Heart left ventricle (tissue), 16 donors: ENCODE results near the gene NKPD1. TPM values are rescaled to one million over a fixed set of nuclear protein-coding genes. Genes with fewer than 3 reads are reported as not detected.

Experiments used
- ATAC-seq, 4 donors: fragments of 200-7000 bp; cut with Tn5 transposase; one replicate each; pipeline ENCODE4 v1.9.1; 2020 to 2022; ENCODE audit warnings: moderate library complexity in 4 of 4, mild to moderate bottlenecking in 3 of 4, moderate number of reproducible peaks in 1 of 4
- DNase-seq, 5 donors: peaks; one replicate each; pipeline ENCODE4 v3.0.0-alpha.2; 2020
- H3K27ac ChIP-seq, 12 donors: fragments of 200-600 bp; sonication (generic) in 4 of 12; one replicate each; pipeline versions ENCODE4 v1.5.0 to v1.8.0; 2016 to 2022; ENCODE audit warnings: mild to moderate bottlenecking in 2 of 12
- H3K27me3 ChIP-seq, 9 donors: fragments of 200-600 bp; sonication (generic) in 2 of 9; one replicate each; pipeline versions ENCODE4 v1.5.1 to v1.8.0; 2016 to 2022; ENCODE audit warnings: mild to moderate bottlenecking in 3 of 9
- H3K36me3 ChIP-seq, 9 donors: fragments of 200-600 bp; sonication (generic) in 2 of 9; one replicate each; pipeline versions ENCODE4 v1.5.0 to v1.8.0; 2018 to 2022; ENCODE audit warnings: mild to moderate bottlenecking in 2 of 9
- H3K4me1 ChIP-seq, 12 donors: fragments of 200-600 bp; sonication (generic) in 4 of 12; one replicate each; pipeline versions ENCODE4 v1.5.0 to v1.8.0; 2016 to 2022; ENCODE audit warnings: mild to moderate bottlenecking in 3 of 12
- H3K4me3 ChIP-seq, 12 donors: fragments of 200-600 bp; sonication (generic) in 4 of 12; one replicate each; pipeline versions ENCODE4 v1.5.0 to v1.8.0; 2017 to 2022; ENCODE audit warnings: mild to moderate bottlenecking in 9 of 12, moderate library complexity in 4 of 12
- H3K9me3 ChIP-seq, 12 donors: fragments of 200-600 bp; sonication (generic) in 4 of 12; one replicate each; pipeline versions ENCODE4 v1.5.0 to v1.8.0; 2016 to 2022; ENCODE audit warnings: mild to moderate bottlenecking in 1 of 12
- POLR2A ChIP-seq, 2 donors: fragments of 450-650 bp; IDR thresholded peaks; one replicate each; pipeline ENCODE4 v1.6.1; 2017; ENCODE audit warnings: antibody characterized with exemption in 2 of 2, mild to moderate bottlenecking in 2 of 2, moderate library complexity in 2 of 2
- WGBS, 4 donors: extraction: QIAGEN DNeasy Blood & Tissue Kit in 2 of 4; methylation state at CpG; one replicate each; pipeline versions ENCODE4 v1.1.5 to v1.1.7; 2013 to 2018; 5-methylcytosine and 5-hydroxymethylcytosine counted together
- intact Hi-C, 10 donors: fragments of 100-400 bp; cut with DNase I; formaldehyde crosslinking; loops; one replicate each; pipeline versions ENCODE4 v1.11.1 to v1.14.2; 2022
- polyA plus RNA-seq, 2 donors: library from polyadenylated mRNA; stranded (reverse); fragments of 200-250 nt; gene quantifications; one replicate each; pipeline ENCODE4 v1.2.3, GENCODE V29; 2013
- total RNA-seq, 9 donors: library from RNA; depleted of rRNA in 2 of 9; stranded (reverse); fragments of >200 nt in 2 of 9; fragmentation: NEBNext Ultra II Directional in 3 of 9; extraction: Animal tissue kit (Norgen Biotek cat#: 25700) in 3 of 9; gene quantifications; one replicate each; pipeline versions ENCODE4 v1.1.0 to v1.2.4, GENCODE V29; 2016 to 2023
- TF ChIP-seq, protein P1 (sequence below), 12 donors: fragments of 200-600 bp; sonication (generic) in 4 of 12; IDR thresholded peaks; one replicate each; pipeline versions ENCODE4 v1.5.0 to v1.8.0; 2018 to 2022; ENCODE audit warnings: antibody characterized with exemption in 12 of 12, mild to moderate bottlenecking in 5 of 12
- donor health status: ischemic (EF 13 %, LVEDD 7.1; RV severe dilation, severe dysfunction).
- donor health status: healthy with polysubstance abuse.
- donor health status: DM: no; HTN: yes; CAD: no.
- donor health status: DM: no; HTN: no; CAD: no.
- donor health status: ischemic (EF 25% LVEDD 6.9; RV normal size, moderate dysfunction).
- donor health status: ischemic (EF 25% LVEDD 5.7; RV mildly dilated, moderate dysfunction).
- donor health status: healthy.
- donor health status: DM: yes; HTN: yes; CAD: no.
- donor health status: ischemic (EF 35%, LVEDD 5.7; RV mildly dilated, moderate dysfunction).
- donor health status: nonischemic (EF 11% LVEDD 7.7; RV severe dilation, severe dysfunction).
- donor health status: DM: yes; HTN: yes; CAD: no.
- donor health status: PGD.
- donor health status: ischemic (EF 29% LVEDD 5.4; RV normal size, mild dysfunction).
- donor health status: nonischemic (EF 23%, LVEDD 6.1; RV moderate dilation, normal function).

NKPD1 gene
- total and polyA plus RNA-seq, 11 donors = 0.09 to 0.28 (median 0.14) TPM; not detected in 7

DNA sequence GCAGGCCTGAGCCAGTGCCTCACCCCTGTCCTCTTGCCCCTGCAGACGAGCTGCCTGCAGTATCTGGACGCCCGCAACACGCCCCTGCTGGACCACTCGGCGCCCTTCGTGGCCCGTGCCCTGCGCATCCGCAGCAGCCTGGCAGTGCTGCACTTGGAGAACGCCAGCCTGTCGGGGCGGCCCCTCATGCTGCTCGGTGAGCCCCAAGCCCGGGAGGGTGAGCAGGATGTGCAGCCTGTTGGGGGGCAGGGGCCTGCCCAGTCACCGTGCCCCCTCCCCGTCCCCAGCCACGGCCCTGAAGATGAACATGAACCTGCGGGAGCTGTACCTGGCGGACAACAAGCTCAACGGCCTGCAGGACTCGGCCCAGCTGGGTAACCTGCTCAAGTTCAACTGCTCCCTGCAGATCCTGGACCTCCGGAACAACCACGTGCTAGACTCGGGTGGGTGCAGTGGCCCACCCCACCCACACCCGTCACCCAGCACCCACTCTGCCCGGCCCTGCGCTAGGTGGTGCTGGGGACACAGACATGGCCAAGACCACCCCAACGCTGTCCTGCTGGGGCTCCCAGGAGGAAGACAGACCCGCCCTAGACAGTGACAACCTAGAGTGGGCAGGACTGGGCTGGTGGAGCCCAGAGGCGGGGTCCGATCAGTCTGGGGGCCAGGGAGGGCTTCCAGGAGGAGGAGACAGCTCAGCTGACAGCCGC, 18.6 kb downstream of the NKPD1 start:
- 95 to 97% (median 96%) methylated on average over 14 to 33 of the region's 33 CpGs for WGBS, 4 donors
- H3K27ac ChIP-seq = no peak overlapping the region
- H3K27me3 ChIP-seq = no peaks in the 10 kb centered on the region
- ATAC-seq (no peak), DNase-seq (no peak)
- intact Hi-C loops = no loop called here
- H3K36me3 ChIP-seq = peaks cover 0 to 64% (median 39%) of the 10 kb centered on the region in 9 donors
- no peaks in the 10 kb centered on the region for H3K9me3 ChIP-seq
- H3K4me3 ChIP-seq = no peak overlapping the region
- TF ChIP-seq POLR2A (IDR thresholded peaks at IDR 0.05) = no peak
- TF ChIP-seq, protein P1, sequence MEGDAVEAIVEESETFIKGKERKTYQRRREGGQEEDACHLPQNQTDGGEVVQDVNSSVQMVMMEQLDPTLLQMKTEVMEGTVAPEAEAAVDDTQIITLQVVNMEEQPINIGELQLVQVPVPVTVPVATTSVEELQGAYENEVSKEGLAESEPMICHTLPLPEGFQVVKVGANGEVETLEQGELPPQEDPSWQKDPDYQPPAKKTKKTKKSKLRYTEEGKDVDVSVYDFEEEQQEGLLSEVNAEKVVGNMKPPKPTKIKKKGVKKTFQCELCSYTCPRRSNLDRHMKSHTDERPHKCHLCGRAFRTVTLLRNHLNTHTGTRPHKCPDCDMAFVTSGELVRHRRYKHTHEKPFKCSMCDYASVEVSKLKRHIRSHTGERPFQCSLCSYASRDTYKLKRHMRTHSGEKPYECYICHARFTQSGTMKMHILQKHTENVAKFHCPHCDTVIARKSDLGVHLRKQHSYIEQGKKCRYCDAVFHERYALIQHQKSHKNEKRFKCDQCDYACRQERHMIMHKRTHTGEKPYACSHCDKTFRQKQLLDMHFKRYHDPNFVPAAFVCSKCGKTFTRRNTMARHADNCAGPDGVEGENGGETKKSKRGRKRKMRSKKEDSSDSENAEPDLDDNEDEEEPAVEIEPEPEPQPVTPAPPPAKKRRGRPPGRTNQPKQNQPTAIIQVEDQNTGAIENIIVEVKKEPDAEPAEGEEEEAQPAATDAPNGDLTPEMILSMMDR (IDR thresholded peaks at IDR 0.05) = no peak
- H3K4me1 ChIP-seq = peaks cover 0 to 14% (median 5%) of the 10 kb centered on the region in 12 donors

DNA sequence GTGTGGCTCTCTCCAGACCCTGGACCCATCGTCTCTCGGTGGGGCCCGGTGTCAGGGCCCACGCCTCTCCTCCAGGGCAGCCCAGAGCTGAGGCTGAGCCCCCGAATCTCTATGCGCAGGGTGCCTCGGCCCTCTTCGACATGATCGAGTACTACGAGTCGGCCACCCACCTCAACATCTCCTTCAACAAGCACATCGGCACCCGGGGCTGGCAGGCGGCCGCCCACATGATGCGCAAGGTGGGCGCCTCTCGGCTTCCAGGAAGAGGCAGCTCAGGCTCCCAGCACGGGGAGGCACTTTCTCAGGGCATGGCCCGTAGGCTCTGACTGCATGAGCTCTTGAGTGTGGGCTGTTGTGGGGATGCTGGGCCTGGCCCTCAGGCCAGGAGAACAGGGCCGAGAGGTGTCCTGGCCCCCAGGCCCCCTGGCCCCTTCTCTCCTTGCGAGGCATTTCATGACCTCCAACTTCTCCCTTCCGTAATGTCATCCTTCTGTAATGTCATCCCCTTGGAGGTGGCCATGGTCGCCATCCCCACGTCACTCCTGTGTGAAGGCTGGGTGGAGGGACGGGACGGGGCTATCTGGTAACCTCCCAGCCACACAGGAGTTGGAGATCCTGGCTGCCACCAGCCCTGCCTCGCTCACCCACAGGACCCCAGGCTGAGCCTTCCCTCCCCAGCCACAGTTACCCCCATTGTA, 19.4 kb downstream of the NKPD1 start:
- H3K4me1 ChIP-seq = peaks cover 0 to 22% (median 13%) of the 10 kb centered on the region in 12 donors
- H3K4me3 ChIP-seq = no peak overlapping the region
- intact Hi-C loops = no loop called here
- WGBS, 4 donors = 94 to 96% (median 95%) methylated on average over 25 to 28 of the region's 28 CpGs
- no peak overlapping the region for H3K27ac ChIP-seq
- DNase-seq (no peak), ATAC-seq (no peak)
- H3K27me3 ChIP-seq = no peaks in the 10 kb centered on the region
- peaks cover 0 to 58% (median 38%) of the 10 kb centered on the region in 9 donors for H3K36me3 ChIP-seq
- no peaks in the 10 kb centered on the region for H3K9me3 ChIP-seq
- TF ChIP-seq POLR2A (IDR thresholded peaks at IDR 0.05) = no peak
- TF ChIP-seq, protein P1 (IDR thresholded peaks at IDR 0.05) = no peak

DNA sequence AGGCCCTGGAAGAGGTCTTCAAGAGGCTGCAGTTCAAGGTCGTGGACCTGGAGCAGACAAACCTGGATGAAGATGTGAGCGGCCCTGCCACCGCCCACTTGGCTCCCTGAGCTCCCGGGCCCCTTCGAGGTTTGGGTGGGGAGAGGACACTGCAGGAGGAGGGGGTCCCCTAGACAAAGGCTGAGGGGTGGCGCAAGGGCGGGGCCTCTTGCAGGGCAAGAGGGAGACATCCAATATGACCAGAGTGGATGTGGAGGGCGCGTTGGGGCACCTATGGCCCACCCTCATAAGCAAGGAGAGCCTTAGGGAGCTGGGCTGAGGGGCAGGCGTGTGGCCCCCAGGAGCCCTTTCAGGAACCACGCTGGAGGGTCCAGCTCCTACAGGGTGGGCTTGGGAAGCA, 20.2 kb downstream of the NKPD1 start:
- Histone ChIP-seq H3K4me1 (peaks cover 0 to 25% (median 17%) of the 10 kb centered on the region in 12 donors), H3K27me3 (no peaks in the 10 kb centered on the region), H3K4me3 (no peak overlapping the region), H3K9me3 (no peaks in the 10 kb centered on the region), H3K36me3 (peaks cover 0 to 49% (median 35%) of the 10 kb centered on the region in 9 donors), H3K27ac (no peak overlapping the region)
- TF ChIP-seq, protein P1 (IDR thresholded peaks at IDR 0.05) = no peak
- TF ChIP-seq POLR2A (IDR thresholded peaks at IDR 0.05) = no peak
- intact Hi-C loops = no loop called here
- 90 to 98% (median 95%) methylated on average over 6 to 11 of the region's 11 CpGs for WGBS, 4 donors
- ATAC-seq = no peak
- no peak for DNase-seq

DNA sequence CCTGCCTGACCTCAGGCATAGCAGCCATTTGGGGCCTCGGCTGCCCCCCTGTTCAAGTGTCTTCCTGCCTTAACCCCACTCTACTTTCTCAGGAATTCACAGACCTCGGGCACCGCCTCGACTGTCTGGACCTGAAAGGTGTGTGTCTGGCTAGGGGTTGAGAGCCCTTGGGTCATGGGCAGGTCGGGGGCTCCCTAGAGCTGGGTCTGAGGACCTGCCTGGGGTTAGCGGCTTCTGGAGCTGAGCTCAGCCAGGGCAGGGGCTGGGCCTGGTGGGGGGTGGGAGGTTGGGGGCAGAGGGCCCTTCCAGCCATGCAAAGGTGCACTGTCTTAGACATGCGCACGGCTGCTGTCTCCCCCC, 20.7 kb downstream of the NKPD1 start:
- DNase-seq = no peak
- ATAC-seq = no peak
- Histone ChIP-seq H3K27me3 (no peaks in the 10 kb centered on the region), H3K4me1 (peaks cover 0 to 25% (median 17%) of the 10 kb centered on the region in 12 donors), H3K9me3 (no peaks in the 10 kb centered on the region), H3K36me3 (peaks cover 0 to 45% (median 31%) of the 10 kb centered on the region in 9 donors), H3K27ac (no peak overlapping the region), H3K4me3 (no peak overlapping the region)
- TF ChIP-seq, protein P1 (IDR thresholded peaks at IDR 0.05) = no peak
- no peak for TF ChIP-seq POLR2A (IDR thresholded peaks at IDR 0.05)
- intact Hi-C loops = no loop called here
- 86 to 94% (median 90%) methylated on average over 8 of the region's 8 CpGs for WGBS, 4 donors
